ACC112 (cell line): ENCODE data around the gene TMEM234.

ENCODE experiments used
- H2AFZ ChIP-seq: fragments of 200-600 bp; sonication (generic); one replicate; pipeline ENCODE4 v1.6.0; 2017; ENCODE audit warnings: antibody characterized with exemption, low read length; ENCODE audit not compliant: unreplicated experiment
- H3K27ac ChIP-seq: fragments of 200-600 bp; sonication (generic); 2 replicates; pipeline ENCODE4 v1.5.1; 2014; ENCODE audit warnings: low read depth, mild to moderate bottlenecking, antibody characterized with exemption, low read length, moderate library complexity
- H3K27me3 ChIP-seq: fragments of 200-600 bp; sonication (generic); 2 replicates; pipeline ENCODE4 v1.6.1; 2014; ENCODE audit warnings: mild to moderate bottlenecking, antibody characterized with exemption, low read length, moderate library complexity, mixed read lengths; ENCODE audit not compliant: insufficient read depth
- H3K36me3 ChIP-seq: fragments of 200-600 bp; sonication (generic); 2 replicates; pipeline ENCODE4 v1.6.1; 2016; ENCODE audit warnings: mild to moderate bottlenecking, antibody characterized with exemption, low read length, moderate library complexity, mixed read lengths; ENCODE audit not compliant: insufficient read depth
- H3K4me1 ChIP-seq: fragments of 200-600 bp; sonication (generic); one replicate; pipeline ENCODE4 v1.6.1; 2016; ENCODE audit warnings: low read length, mixed read lengths; ENCODE audit not compliant: insufficient read depth, unreplicated experiment, control insufficient read depth
- H3K4me3 ChIP-seq: fragments of 200-600 bp; sonication (generic); 2 replicates; pipeline ENCODE4 v1.5.1; 2014; ENCODE audit warnings: mild to moderate bottlenecking, low read depth, low read length
- H3K79me2 ChIP-seq: fragments of 200-600 bp; sonication (generic); one replicate; pipeline ENCODE4 v1.6.0; 2016; ENCODE audit warnings: low read length; ENCODE audit not compliant: control insufficient read depth, unreplicated experiment, insufficient read depth

The TMEM234 gene

DNA sequence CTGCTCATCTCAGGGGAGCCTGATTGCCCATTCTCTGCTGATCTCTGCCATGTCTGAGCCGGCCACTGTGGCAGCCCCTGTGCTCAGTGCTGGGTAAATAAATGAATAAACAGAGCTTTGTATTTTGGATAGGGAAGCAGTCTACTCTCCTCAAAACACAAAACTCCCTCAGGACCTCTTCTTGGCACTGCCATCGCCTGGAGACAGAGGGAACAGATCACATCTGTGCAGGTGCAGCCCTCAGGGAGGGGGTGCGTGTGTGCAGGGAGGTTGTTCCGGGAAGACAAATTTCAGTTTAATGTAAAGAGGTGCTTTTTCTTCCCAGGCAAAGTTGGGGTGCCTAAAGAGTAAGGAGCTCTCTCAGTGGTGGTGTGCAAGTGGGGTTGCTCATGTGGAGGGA lies 17.2 kb upstream of the TMEM234 start:
- no peak overlapping the region for H3K27ac ChIP-seq
- no peaks in the 10 kb centered on the region for H3K27me3 ChIP-seq
- H3K4me3 ChIP-seq: no peak overlapping the region
- no peaks in the 10 kb centered on the region for H3K79me2 ChIP-seq
- peaks cover 23% of the 10 kb centered on the region for H3K4me1 ChIP-seq
- H2AFZ ChIP-seq: no peak overlapping the region
- H3K36me3 ChIP-seq: no peaks in the 10 kb centered on the region

DNA sequence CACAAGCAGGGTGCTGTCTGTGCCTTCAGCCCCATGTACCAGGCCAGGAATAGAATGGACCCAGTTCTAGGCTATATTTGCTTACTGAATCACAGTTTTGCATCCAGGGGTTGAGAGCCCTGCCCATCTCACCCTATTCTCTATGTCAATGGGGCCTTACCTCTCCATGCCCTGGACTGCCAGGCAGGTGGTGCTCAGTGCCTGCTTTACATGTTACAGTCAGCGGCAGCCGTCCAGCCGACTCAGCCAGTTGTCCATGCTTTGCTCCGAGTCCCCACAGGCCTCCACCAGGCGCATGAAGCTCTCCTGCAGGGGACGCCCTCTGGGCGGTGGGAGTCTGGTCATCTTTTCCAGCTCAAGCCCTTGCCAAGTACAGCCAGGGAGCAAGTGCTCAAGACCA lies 12.6 kb upstream of the TMEM234 start:
- Histone ChIP-seq H3K27me3 (no peaks in the 10 kb centered on the region), H3K27ac (peak overlapping the region; percentile 92), H3K4me1 (peaks cover 19% of the 10 kb centered on the region), H3K79me2 (no peaks in the 10 kb centered on the region), H3K36me3 (no peaks in the 10 kb centered on the region), H2AFZ (no peak overlapping the region), H3K4me3 (no peak overlapping the region)

DNA sequence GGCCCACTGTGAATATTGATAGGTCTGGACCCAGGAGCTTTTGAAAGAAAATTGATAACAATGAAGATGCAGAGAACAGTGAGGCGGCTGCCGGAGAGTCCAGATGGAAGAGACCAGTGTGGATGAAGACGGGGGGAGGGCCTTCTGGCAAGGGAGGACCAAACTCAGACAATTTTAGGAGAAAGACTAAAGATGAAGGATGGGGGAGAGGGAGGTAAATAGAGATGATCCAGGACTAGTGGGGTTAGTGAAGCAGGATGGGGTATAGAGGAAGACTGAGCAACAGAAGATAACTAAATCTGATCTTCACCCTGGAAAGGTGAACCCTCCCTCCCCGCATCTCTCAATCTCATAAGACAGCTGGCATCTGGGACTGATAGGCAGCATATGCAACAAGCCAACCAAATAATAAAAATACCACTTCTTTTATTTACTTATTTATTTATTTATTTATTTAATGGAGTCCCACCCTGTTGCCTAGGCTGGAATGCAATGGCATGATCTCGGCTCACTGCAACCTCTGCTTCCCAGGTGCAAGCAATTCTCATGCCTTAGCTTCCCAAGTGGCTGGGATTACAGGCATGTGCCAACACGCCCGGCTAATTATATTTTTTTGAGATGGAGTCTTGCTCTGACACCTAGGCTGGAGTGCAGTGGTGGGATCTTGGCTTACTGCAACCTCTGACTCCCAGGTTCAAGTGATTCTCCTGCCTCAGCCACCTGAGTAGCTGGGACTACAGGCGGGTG lies 10.6 kb upstream of the TMEM234 start:
- Histone ChIP-seq H3K4me1 (peaks cover 19% of the 10 kb centered on the region), H2AFZ (no peak overlapping the region), H3K27ac (no peak overlapping the region), H3K27me3 (no peaks in the 10 kb centered on the region), H3K4me3 (no peak overlapping the region), H3K79me2 (no peaks in the 10 kb centered on the region), H3K36me3 (peaks cover 5% of the 10 kb centered on the region; the same call in 1 of the 2 replicates)

DNA sequence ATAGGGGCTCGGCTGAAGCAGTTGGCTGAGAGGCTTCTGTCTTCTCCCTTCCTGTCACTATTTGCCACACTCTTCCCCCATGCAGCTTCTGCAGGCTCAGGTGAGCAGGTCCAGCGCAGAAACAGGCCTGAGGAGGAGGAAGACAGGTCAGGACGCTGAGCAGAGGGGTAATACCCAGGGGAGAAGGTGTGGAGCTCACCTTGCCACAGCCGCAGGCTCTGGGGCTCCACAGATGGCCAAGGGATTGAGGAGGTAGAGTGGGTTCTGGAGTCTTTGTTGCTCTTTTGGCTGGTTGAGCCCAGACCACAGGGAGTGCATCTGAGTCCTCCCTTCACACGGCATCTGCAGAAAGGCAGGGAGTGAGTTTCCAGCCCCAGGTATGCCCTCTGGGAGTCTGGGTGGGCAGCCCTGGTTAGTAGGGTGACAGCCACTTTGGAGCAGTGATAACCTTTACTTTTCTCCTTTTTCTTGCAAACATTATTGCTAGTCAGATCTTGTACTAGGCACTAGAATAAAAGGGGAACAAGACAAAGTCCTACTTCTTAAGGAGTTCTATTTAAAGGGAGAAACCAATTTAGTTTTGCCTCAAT lies 9.8 kb upstream of the TMEM234 start:
- Histone ChIP-seq H3K4me3 (no peak overlapping the region), H3K27ac (no peak overlapping the region), H3K36me3 (peaks cover 8% of the 10 kb centered on the region; the same call in 1 of the 2 replicates), H3K4me1 (peaks cover 19% of the 10 kb centered on the region), H3K27me3 (no peaks in the 10 kb centered on the region), H3K79me2 (no peaks in the 10 kb centered on the region), H2AFZ (no peak overlapping the region)

DNA sequence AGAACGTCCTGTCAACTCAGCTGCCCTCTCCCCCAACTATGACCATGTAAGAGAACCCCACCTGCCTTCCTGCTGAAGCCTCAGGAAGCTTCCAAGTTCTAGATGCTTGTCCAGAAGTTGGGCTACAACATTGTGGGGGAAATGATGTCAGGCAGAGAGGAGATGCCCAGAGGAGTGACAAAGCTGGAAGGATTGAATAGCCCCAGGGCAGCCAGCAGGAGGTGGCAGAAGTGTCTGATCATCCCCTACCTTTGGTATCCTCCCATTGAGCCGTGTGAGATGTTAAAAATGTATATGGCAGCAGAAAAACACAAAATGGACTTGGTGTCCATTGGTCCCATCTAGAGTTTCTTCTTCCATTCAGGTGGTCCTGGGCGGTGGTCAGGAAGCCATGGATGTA lies 6.6 kb upstream of the TMEM234 start:
- Histone ChIP-seq H3K4me1 (peaks cover 2% of the 10 kb centered on the region), H2AFZ (no peak overlapping the region), H3K36me3 (peaks cover 11% of the 10 kb centered on the region; the same call in 1 of the 2 replicates), H3K27me3 (no peaks in the 10 kb centered on the region), H3K79me2 (peaks cover 6% of the 10 kb centered on the region), H3K4me3 (no peak overlapping the region), H3K27ac (no peak overlapping the region)

DNA sequence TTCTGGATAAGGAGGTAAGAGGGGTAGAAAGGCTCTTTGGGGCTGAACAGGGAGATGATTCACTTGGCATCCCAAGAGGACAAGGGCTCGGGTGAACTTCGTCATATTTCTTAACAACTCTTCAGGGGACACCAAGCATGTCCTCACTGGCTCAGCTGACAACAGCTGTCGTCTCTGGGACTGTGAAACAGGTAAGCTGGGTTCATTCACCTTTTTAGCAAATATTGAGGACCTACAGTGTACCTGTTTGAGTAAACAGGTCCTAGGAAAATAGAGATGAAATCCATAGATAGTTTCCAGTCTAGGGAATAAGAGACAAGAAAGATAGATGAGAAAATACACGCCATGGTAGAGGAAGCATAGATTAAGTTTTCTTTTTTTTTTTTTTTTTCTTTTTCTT lies 2.1 kb upstream of the TMEM234 start:
- Histone ChIP-seq H2AFZ (no peak overlapping the region), H3K4me1 (peaks cover 30% of the 10 kb centered on the region), H3K79me2 (peaks cover 34% of the 10 kb centered on the region), H3K27ac (no peak overlapping the region), H3K4me3 (no peak overlapping the region), H3K27me3 (no peaks in the 10 kb centered on the region), H3K36me3 (peaks cover 11% of the 10 kb centered on the region; the same call in 1 of the 2 replicates)

DNA sequence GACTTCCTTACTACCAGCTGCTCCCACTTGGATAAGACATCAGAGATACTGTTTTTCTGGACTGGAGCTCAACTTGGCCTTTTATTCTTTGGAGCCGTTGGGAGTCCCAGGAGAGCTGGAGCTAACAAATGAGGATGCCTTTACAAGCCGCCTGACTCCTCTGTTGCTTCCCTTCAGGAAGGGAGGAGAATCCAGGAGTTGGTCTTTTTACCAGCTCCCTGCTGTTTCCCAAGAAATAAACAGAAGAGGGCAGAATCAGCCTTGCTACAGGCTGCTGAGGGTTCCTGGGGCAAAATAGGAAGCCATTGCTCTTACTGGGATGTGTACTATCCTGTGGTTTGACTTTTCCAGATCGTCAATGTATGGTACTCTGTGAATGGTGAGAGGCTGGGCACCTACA lies 1.5 kb upstream of the TMEM234 start:
- Histone ChIP-seq H3K27me3 (no peaks in the 10 kb centered on the region), H3K27ac (peak overlapping the region; percentile 14; the same call in 1 of the 2 replicates), H3K4me3 (peak overlapping the region; percentile 95), H3K79me2 (peaks cover 34% of the 10 kb centered on the region), H3K4me1 (peaks cover 30% of the 10 kb centered on the region), H2AFZ (no peak overlapping the region), H3K36me3 (peaks cover 11% of the 10 kb centered on the region; the same call in 1 of the 2 replicates)

DNA sequence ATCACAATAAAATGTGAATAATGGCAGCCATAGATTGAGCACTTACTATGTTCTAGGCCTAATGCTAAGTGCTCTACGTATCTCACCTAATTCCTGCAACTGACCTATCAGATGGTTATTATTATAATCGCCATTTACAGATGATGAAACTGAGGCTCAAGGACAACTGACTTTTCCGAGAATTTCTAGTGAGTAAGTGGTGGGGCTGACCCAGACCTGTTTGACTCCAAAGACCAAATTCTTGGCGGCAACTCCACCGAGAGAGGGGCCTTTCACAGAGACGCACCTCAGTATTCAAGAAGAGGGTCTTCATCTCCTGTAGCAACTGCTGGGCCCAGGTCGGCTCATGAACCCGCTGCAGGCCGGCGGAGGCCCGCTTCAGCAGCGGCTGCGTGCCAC lies 573 bp downstream of the TMEM234 start:
- peaks cover 30% of the 10 kb centered on the region for H3K4me1 ChIP-seq
- H3K27me3 ChIP-seq: no peaks in the 10 kb centered on the region
- peak overlapping the region; percentile 81 for H3K27ac ChIP-seq
- H3K4me3 ChIP-seq: peak overlapping the region; percentile 95
- H3K36me3 ChIP-seq: peaks cover 3% of the 10 kb centered on the region; the same call in 1 of the 2 replicates
- H3K79me2 ChIP-seq: peaks cover 34% of the 10 kb centered on the region
- H2AFZ ChIP-seq: peak overlapping the region; percentile 79

DNA sequence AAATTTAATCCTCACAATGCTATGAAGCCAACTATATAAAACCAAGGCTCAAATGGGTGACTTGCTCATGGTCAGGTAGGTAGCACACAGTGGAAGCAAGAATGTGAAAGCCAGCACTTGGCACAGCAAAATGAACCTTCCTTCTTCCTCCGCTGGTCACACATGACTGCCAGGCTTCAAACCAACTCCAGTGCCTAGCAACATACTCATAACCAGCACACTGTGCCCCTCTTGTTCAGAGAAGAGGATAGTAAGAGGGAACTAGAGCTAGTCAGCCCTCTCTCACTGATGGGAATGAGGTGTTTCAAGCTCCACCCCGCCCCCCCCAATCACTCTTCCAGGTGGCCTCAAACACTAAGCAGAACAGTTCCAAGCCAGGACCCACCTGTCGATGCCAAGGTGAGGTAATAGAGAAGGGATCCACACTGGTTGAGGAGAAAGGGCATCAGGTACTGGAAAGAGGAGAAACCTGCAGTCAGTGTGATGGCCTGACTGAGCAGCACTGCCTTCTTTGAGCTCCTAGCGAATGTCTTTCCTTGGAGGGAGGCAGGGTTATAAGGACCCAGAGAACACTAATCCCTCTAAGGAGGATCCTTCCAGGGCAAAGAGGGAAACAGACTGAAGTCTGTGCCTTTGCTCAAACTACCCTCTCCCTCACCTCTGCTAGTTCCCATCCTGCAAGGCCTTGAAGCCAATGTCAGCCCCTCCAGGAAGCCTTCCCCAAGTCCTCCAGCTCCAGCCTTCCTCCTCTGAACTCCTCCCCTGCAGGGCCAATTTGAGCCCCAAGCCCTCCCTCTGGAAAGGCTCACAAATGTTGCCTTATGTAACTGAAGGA lies 1.2 kb downstream of the TMEM234 start:
- peaks cover 30% of the 10 kb centered on the region for H3K4me1 ChIP-seq
- peak overlapping the region; percentile 81; the same call in 1 of the 2 replicates for H3K27ac ChIP-seq
- H3K4me3 ChIP-seq: peak overlapping the region; percentile 95
- H3K27me3 ChIP-seq: no peaks in the 10 kb centered on the region
- H3K79me2 ChIP-seq: peaks cover 34% of the 10 kb centered on the region
- H3K36me3 ChIP-seq: peaks cover 3% of the 10 kb centered on the region; the same call in 1 of the 2 replicates
- peak overlapping the region; percentile 79 for H2AFZ ChIP-seq

DNA sequence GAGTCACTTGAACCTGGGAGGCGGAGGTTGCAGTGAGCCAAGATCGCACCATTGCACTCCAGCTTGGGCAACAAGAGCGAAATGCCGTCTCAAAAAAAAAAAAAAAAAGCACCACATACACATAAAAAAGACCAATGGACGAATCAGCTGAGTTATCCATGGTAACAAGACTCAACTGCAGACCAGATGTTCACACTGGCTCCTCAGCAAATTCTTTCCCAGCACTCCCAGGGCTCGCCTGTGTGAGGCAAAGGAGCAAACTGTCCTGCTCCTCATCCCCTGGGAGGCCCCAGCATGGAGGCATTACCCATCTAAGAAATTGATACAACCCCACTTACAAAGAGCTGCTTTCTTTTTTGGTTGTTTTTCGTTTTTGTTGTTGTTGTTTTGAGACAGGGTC lies 3.1 kb downstream of the TMEM234 start:
- Histone ChIP-seq H3K79me2 (peaks cover 30% of the 10 kb centered on the region), H3K27ac (no peak overlapping the region), H3K4me3 (no peak overlapping the region), H3K4me1 (peaks cover 30% of the 10 kb centered on the region), H2AFZ (no peak overlapping the region), H3K27me3 (no peaks in the 10 kb centered on the region), H3K36me3 (no peaks in the 10 kb centered on the region; the same call in 1 of the 2 replicates)
